Measurements from ENCODE around the gene TRAF1.

Gene TRAF1

GRCh38 chr9:120921661-120922181, 4.9 kb downstream of the TRAF1 start:
- TF ChIP-seq POLR2A (IDR thresholded peaks at IDR 0.05; ENCODE audit: low read depth, low read length) (peak; percentile 85), TAF1 (IDR thresholded peaks at IDR 0.05; ENCODE audit: borderline replicate concordance, low read depth, low read length) (no peak), POLR2AphosphoS5 (IDR thresholded peaks at IDR 0.05; ENCODE audit: low read depth, low read length) (peak; percentile 93)
- DNase-seq (ENCODE audit: insufficient read length) (no peak), FAIRE-seq (peak; percentile 38)

DNA sequence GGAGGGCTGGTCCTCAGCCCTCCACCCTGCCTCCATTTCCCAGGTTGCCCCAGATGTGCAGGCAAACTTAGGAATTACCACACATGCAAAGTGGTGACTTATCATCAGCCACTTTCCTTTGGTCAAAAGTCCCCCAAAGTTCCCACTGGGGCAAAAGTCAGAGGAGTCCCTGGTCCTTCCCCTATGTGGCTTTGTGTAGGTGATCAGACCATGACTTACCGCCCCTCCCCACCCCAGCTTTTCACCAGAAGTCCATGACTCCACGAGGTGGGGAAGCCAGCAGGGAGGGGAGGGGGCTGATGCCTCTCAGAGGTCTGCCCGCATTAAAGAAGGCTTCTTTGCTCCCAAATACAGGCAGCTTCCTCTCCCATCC, 5.8 kb downstream of the TRAF1 start:
- FAIRE-seq (no peak), DNase-seq (ENCODE audit: insufficient read length) (no peak)
- no peak for TF ChIP-seq TAF1 (IDR thresholded peaks at IDR 0.05; ENCODE audit: borderline replicate concordance, low read depth, low read length)
- TF ChIP-seq POLR2AphosphoS5 (IDR thresholded peaks at IDR 0.05; ENCODE audit: low read depth, low read length) = peak; percentile 35
- TF ChIP-seq POLR2A (IDR thresholded peaks at IDR 0.05; ENCODE audit: low read depth, low read length) = peak; percentile 60

DNA sequence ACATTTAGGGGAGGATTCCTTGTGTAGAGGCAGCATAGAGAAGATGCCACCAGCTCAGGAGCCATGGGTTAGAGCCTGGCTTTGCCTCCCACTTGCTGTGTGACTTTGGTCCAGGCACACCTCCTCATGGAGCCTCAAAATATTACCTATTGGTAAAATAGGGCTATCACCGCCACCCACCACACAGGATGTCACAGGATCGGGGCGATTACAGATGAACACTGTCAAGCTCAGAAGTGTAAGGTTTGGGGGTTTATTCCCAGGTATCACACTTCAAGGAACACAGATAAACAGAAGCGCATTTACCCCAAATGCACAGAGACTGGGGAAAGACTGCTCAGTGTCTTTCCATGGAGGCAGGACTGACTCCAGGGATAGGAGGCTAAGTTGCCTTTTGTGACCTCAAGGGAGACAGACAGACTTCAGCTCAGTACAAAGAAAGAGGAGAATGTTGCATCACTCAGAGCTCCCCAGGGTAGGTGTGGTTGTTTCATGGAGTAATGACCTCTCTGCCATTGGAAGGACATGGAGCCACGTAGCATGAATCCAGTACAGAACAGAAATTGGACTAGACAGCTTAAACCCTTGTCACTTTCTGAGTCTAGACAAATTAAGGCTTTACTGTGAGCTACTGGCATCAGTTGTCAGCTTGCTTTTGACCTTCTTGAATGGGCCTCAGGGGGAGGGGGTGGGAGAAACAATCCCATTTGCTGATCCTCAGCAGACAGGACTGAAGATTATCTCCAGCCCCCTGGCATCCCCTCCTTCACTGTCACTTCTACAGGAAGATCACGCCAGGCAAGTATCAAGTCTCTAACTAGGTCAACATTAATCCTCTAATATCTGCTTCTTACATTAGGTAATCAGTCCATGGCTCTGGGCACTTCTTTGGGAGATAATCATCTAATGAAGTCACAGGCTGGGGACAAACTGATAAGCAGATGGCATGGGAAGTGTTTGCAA, 6.5 kb downstream of the TRAF1 start:
- TF ChIP-seq TAF1 (IDR thresholded peaks at IDR 0.05; ENCODE audit: borderline replicate concordance, low read depth, low read length) = no peak
- peak; percentile 13 for TF ChIP-seq POLR2A (IDR thresholded peaks at IDR 0.05; ENCODE audit: low read depth, low read length)
- TF ChIP-seq POLR2AphosphoS5 (IDR thresholded peaks at IDR 0.05; ENCODE audit: low read depth, low read length) = peak; percentile 68
- DNase-seq (ENCODE audit: insufficient read length) = no peak
- FAIRE-seq = no peak

- no peak for TF ChIP-seq TAF1 (IDR thresholded peaks at IDR 0.05; ENCODE audit: borderline replicate concordance, low read depth, low read length)
- peak; percentile 74 for TF ChIP-seq POLR2AphosphoS5 (IDR thresholded peaks at IDR 0.05; ENCODE audit: low read depth, low read length)
- TF ChIP-seq POLR2A (IDR thresholded peaks at IDR 0.05; ENCODE audit: low read depth, low read length) = peak; percentile 42; the same call in 1 of the 2 replicates
- DNase-seq (ENCODE audit: insufficient read length) (no peak), FAIRE-seq (no peak)
Measured at GRCh38 chr9:120918931-120919842, 7.4 kb downstream of the TRAF1 start.

- no peak for DNase-seq (ENCODE audit: insufficient read length)
- TF ChIP-seq POLR2AphosphoS5 (IDR thresholded peaks at IDR 0.05; ENCODE audit: low read depth, low read length) (peak; percentile 11; the same call in 1 of the 2 replicates), TAF1 (IDR thresholded peaks at IDR 0.05; ENCODE audit: borderline replicate concordance, low read depth, low read length) (no peak), POLR2A (IDR thresholded peaks at IDR 0.05; ENCODE audit: low read depth, low read length) (peak; percentile 26; the same call in 1 of the 2 replicates)
- no peak for FAIRE-seq
Measured at GRCh38 chr9:120917929-120918762, 8.4 kb downstream of the TRAF1 start.

DNA sequence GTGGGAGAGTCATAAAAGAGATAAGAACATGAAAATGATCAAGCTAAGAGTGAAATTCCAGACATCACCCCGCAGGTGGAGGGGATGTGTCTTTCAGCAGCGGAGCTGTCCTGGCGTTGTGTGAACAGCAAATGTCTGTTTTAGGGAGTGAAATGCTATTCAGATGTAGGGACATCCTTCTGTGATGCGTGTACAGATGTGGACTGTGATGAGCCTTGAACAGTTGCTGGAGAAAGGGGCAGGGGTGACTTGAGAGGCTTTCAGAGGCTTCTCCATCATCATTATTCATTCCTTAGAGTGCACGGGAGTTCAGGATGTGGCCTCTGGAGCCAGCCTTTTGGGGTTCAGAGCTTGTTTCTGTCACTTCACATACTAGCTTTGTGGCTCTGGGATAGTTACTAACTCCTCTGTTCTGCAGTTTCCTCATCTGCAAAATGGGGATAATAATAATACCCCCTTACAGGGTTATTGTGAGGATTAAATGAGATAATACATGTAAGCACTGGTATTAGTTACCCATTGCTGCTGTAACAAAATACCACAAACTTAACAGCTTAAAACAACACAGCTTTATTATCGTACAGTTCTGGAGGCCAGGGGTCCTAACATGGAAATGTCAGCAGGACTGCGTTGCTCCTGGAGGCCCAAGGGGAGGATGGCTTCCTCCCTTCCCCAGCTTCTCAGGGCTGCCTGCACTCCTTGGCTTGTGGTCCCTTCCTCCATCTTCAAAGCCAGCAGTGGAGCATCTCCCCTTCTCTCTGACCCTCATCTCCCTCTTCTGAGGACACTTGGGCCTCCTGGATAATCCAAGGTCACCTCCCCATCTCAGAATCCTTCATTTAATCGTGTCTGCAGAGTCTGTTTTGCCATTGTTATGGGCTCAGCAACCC, 9.4 kb downstream of the TRAF1 start:
- peak; percentile 20 for TF ChIP-seq POLR2A (IDR thresholded peaks at IDR 0.05; ENCODE audit: low read depth, low read length)
- TF ChIP-seq POLR2AphosphoS5 (IDR thresholded peaks at IDR 0.05; ENCODE audit: low read depth, low read length) = peak; percentile 79
- no peak for TF ChIP-seq TAF1 (IDR thresholded peaks at IDR 0.05; ENCODE audit: borderline replicate concordance, low read depth, low read length)
- FAIRE-seq = no peak
- DNase-seq (ENCODE audit: insufficient read length) = no peak

GRCh38 chr9:120916588-120916987, 10.0 kb downstream of the TRAF1 start:
- DNase-seq (ENCODE audit: insufficient read length) (no peak), FAIRE-seq (no peak)
- TF ChIP-seq POLR2A (IDR thresholded peaks at IDR 0.05; ENCODE audit: low read depth, low read length) (0 out of 2 replicates have a peak, but pooled peaks have one; percentile 12), POLR2AphosphoS5 (IDR thresholded peaks at IDR 0.05; ENCODE audit: low read depth, low read length) (no peak), TAF1 (IDR thresholded peaks at IDR 0.05; ENCODE audit: borderline replicate concordance, low read depth, low read length) (no peak)

GRCh38 chr9:120915854-120916470, 10.6 kb downstream of the TRAF1 start:
- DNase-seq (ENCODE audit: insufficient read length) (no peak), FAIRE-seq (no peak)
- TF ChIP-seq TAF1 (IDR thresholded peaks at IDR 0.05; ENCODE audit: borderline replicate concordance, low read depth, low read length) (no peak), POLR2AphosphoS5 (IDR thresholded peaks at IDR 0.05; ENCODE audit: low read depth, low read length) (peak; percentile 56; the same call in 1 of the 2 replicates), POLR2A (IDR thresholded peaks at IDR 0.05; ENCODE audit: low read depth, low read length) (no peak; the same call in 1 of the 2 replicates)

GRCh38 chr9:120914953-120915352, 11.6 kb downstream of the TRAF1 start:
- DNase-seq (ENCODE audit: insufficient read length) = no peak
- FAIRE-seq = no peak
- TF ChIP-seq TAF1 (IDR thresholded peaks at IDR 0.05; ENCODE audit: borderline replicate concordance, low read depth, low read length) = no peak
- no peak; the same call in 1 of the 2 replicates for TF ChIP-seq POLR2AphosphoS5 (IDR thresholded peaks at IDR 0.05; ENCODE audit: low read depth, low read length)
- no peak for TF ChIP-seq POLR2A (IDR thresholded peaks at IDR 0.05; ENCODE audit: low read depth, low read length)
